GM18502 (cell line): ENCODE measurements around the gene INPP4A.
"Not testable (repeated sequence)": the region's sequence is repeated elsewhere in the genome, so short reads cannot be mapped to it uniquely, and the experiment has no call there.

Experiments
- ATAC-seq: cut with Tn5 transposase; IDR thresholded peaks from one replicate; pipeline ENCODE4 v1.9.1; 2021; ENCODE audit warnings: mild to moderate bottlenecking; ENCODE audit not compliant: unreplicated experiment, poor library complexity

The INPP4A gene

DNA sequence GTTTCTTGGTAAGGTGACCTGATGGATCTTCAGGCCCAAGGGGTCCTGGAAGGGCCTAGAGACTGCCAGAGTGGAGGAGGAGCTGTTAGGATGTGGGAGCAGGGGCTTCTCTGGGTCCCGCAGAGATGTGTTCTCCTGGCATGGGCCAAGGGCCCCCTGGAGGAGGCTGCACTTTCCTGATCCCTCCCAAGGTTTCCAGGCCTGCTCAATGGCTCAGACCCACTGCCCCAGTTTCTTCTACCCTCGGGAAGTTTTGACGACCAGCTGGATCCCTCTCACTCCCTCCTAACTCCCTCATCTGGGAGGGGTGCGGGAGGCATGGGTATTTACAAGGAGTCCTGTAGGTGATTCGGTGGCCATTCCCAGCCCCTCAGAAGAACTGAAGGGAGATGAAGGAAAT lies 127.6 kb downstream of the INPP4A start:
- ATAC-seq, result no peak

GRCh38 chr2:98572676-98573075 lies 128.0 kb downstream of the INPP4A start:
- ATAC-seq, result no peak

DNA sequence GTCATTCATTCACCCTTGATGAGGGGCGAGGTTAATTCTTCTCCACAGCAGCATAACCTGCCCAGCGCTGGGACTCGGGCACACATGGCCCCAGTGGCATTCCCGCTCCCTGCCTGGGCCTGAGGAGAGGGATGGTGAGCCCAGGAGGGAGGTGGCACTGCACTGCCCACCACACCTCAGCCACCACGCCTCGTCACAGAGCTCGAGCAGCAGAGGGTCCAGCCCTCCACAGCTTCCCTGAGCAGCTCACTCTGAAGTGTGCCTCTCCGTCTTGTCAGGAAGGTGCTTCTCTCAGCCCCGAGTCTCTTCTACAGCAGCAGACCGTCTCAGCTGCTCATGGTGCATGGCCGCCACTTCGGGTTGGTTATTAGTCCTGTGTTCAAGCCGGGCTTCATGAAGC lies 128.8 kb downstream of the INPP4A start:
- ATAC-seq, result no peak

GRCh38 chr2:98576666-98577312 lies 132.1 kb downstream of the INPP4A start:
- no peak for ATAC-seq

GRCh38 chr2:98577313-98577712 lies 132.7 kb downstream of the INPP4A start:
- no peak for ATAC-seq

GRCh38 chr2:98578231-98578630 lies 133.6 kb downstream of the INPP4A start:
- ATAC-seq, result no peak

DNA sequence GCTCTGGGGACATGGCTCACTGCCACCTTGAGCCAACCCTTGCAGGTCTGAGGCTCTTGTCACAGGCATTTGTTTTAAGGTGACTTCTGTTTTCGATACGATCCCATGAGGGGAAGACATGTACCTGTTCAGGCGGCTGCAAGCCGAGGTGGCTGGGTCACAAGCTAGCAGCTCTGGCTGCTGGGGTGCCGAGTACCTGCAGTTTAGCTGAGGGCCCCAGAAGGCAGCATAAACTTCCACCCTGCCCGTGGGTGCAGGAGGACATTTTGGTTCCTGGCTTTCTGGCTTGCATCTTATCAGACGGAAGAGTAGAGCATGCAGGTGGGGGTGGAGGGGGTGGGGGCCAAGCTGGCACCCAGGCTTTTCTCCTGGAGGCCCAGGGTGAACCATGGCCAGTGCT lies 135.3 kb downstream of the INPP4A start:
- ATAC-seq, result no peak

- no peak for ATAC-seq
Measured at GRCh38 chr2:98580656-98581284, 136.1 kb downstream of the INPP4A start.

- no peak for ATAC-seq
Measured at GRCh38 chr2:98582523-98582922, 137.9 kb downstream of the INPP4A start.

DNA sequence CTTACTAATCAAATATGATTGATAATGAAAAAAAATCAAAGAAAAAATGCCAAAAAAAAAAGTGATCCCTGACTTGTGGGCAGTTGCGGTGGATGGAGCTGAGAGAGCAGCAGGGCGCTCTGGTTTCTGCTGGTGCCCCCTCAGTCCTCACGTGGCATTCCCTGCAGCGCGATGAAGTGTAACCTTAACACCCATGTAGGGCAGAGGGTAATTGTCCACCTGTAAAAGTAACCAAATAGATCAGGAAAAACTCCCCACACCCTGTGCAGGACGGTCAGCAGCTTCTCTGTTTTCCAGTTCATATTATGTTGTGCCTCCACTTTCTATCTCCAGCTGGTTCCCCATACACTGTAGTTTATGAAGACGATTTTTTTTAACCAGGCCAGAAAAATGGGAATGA lies 138.6 kb downstream of the INPP4A start:
- ATAC-seq, result no peak

- no peak for ATAC-seq
Measured at GRCh38 chr2:98583816-98584618, 139.4 kb downstream of the INPP4A start.

GRCh38 chr2:98585386-98585785 lies 140.7 kb downstream of the INPP4A start:
- no peak for ATAC-seq

DNA sequence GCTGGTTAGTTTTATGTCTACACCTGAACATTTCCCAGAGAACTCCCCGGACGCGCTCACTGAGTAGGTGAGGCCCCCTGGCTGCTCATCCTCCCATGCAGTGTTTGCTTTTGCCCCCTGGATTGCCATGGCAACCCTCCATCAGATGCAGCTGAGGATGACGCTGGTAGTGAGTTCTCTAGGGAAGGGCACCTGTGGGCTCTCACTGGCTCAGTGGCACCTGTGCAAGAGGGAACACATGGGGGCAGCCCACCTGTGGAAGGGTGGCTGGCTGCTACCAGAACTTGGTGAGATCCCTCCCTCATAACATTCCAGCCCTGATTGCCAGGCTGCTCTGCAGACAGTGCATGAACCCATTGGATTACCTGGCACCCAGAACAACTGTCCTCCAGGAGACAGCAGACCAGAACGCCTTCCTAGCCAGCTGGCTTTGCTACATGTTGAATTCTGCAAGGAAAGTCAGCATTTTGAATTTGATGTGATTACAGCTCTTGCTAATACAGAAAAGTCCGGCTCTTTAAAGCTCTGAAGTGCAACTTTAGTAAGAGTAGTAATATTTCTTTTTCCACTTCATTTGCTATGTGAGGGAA lies 142.0 kb downstream of the INPP4A start:
- ATAC-seq, result no peak

DNA sequence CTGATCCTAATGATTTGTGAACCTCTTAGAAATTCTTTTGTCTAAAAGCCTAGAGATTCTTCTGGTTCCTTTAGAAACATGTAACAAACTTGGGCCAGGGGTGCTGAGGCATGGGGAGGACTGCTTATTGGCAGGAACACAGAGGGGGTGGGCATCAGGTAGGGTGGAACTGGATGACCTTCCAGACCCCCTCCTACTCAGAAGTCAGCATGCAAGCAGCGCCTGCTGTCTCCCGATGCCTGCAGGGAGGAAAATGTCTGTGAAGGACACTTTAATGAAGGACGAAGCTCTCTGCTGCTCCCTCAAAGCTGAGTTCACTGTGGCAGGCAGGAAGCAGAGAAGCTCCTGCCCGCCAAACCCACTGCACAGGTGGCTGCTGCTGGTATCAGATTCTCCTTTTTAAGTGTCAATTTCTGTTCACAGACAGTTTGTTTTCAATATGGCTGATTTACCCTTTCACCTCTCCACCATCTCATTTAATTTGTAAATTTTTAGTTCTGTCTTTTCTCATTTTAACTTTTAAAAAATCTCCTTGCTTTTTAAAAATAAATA lies 144.3 kb downstream of the INPP4A start:
- ATAC-seq, result no peak

GRCh38 chr2:98589489-98589888 lies 144.8 kb downstream of the INPP4A start:
- no peak for ATAC-seq

DNA sequence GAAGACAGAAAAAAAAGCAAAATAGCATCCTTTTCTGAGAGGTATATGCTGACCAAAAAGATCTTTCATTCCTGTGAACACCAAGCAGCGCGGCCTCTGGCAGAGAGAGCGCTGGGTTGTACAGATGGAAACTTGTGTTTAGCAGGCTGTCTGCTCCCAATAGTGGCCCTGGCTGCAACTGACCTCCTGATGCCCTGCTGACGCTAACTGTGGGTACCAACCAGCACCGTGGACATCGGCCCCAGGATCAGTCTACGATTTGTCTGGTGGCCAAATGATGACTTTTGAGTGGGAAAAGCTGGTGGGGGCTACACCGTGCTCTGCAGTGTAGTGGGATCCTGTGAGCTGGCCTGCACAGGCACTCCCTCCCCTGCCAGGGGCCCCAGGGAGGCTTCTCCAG lies 147.9 kb downstream of the INPP4A start:
- no peak for ATAC-seq

DNA sequence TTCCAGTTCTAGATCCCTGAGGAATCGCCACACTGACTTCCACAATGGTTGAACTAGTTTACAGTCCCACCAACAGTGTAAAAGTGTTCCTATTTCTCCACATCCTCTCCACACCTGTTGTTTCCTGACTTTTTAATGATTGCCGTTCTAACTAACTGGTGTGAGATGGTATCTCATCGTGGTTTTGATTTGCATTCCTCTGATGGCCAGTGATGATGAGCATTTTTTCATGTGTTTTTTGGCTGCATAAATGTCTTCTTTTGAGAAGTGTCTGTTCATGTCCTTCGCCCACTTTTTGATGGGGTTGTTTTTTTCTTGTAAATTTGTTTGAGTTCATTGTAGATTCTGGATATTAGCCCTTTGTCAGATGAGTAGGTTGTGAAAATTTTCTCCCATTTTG lies 150.0 kb downstream of the INPP4A start:
- not testable (repeated sequence) for ATAC-seq

GRCh38 chr2:98598781-98599428 lies 154.2 kb downstream of the INPP4A start:
- ATAC-seq, result no peak

GRCh38 chr2:98601532-98602132 lies 157.0 kb downstream of the INPP4A start:
- peak; percentile 69 for ATAC-seq

DNA sequence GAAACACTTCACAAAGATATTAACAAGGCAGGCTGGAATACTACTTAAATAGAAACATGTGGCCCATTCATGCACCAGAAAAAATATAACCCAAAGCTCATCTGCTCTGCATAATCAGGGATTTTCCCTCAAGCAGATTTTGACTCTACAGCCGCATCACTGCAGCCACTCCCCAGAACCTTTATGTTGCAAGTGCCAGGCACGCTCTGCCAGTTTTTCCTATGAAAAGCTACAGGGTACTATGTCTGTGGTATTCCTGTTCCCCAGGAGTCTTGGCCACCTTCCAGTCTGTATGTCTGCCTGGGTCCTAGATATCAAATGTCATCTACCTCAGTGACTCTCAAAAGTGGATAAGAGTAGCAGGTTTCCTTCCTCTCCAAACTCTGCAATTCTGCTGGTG lies 159.9 kb downstream of the INPP4A start:
- ATAC-seq, result no peak
